GM12892 (cell line): ENCODE measurements around the gene STOX1.
"Not testable (repeated sequence)": the region's sequence is repeated elsewhere in the genome, so short reads cannot be mapped to it uniquely, and the experiment has no call there.

Experiments
- DNase-seq: peaks from one replicate; pipeline ENCODE4 v3.0.0; 2011; ENCODE audit not compliant: insufficient read length
- FAIRE-seq: peaks from 2 replicates; lab custom pipeline; 2011; peaks lifted over from hg19 to GRCh38; lab: Jason Lieb, UNC
- POLR2A ChIP-seq: IDR thresholded peaks from 2 replicates; pipeline ENCODE4 v1.6.1; 2011; ENCODE audit warnings: low read depth, low read length, control low read depth
- POLR2AphosphoS5 ChIP-seq: IDR thresholded peaks from 2 replicates; pipeline ENCODE4 v1.6.1; 2011; ENCODE audit warnings: low read depth, low read length, control low read depth
- TAF1 ChIP-seq: IDR thresholded peaks from 2 replicates; pipeline ENCODE4 v1.6.1; 2011; ENCODE audit warnings: low read depth, mild to moderate bottlenecking, control low read depth, low read length, borderline replicate concordance

Gene STOX1

GRCh38 chr10:68811314-68812009, 15.9 kb upstream of the STOX1 start:
- FAIRE-seq: no peak
- no peak for DNase-seq
- TF ChIP-seq POLR2AphosphoS5: no peak
- no peak for TF ChIP-seq TAF1
- no peak for TF ChIP-seq POLR2A

GRCh38 chr10:68812420-68812819, 14.9 kb upstream of the STOX1 start:
- no peak for FAIRE-seq
- no peak for DNase-seq
- TF ChIP-seq POLR2A (no peak), POLR2AphosphoS5 (no peak), TAF1 (no peak)

- FAIRE-seq (no peak), DNase-seq (no peak)
- no peak for TF ChIP-seq POLR2A
- no peak for TF ChIP-seq TAF1
- TF ChIP-seq POLR2AphosphoS5: no peak
These were observed 13.8 kb upstream of the STOX1 start for GRCh38 chr10:68813559-68813958.

GRCh38 chr10:68816796-68817412, 10.4 kb upstream of the STOX1 start:
- FAIRE-seq: no peak

DNA sequence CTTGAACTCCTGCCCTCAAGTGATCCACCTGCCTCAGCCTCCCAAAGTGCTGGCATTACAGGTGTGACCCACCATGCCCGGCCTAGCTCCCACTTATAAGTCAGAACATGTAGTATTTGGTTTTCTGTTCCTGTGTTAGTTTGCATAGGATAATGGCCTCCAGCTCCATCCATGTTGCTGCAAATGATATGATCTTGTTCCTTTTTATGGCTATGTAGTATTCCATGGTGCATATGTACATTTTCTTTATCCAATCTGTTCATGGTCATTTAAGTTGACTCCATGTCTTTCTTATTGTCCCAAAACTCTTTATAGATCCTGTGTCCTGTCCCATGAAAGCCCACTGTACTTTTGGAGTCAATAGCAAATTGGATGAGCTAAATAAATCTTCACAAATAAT, 7.0 kb upstream of the STOX1 start:
- DNase-seq, FAIRE-seq: not testable (repeated sequence)

More at GRCh38 chr10:68816796-68817412, 10.4 kb upstream of the STOX1 start:
- TF ChIP-seq TAF1: no peak
- no peak for TF ChIP-seq POLR2A
- no peak for TF ChIP-seq POLR2AphosphoS5
- DNase-seq: no peak

DNA sequence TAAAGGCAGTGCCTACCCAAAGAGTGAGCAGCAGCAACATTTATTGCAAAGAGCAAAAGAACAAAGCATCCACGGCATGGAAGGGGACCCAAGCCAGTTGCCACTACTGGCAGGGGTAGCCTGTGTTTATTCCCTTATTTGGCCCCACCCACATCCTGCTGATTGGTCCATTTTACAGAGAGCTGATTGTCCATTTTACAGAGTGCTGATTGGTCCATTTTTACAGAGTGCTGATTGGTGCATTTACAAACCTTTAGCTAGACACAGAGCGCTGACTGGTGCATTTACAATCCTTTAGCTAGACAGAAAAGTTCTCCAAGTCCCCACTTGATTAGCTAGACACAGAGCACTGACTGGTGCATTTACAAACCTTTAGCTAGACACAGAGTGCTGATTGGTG, 4.7 kb upstream of the STOX1 start:
- not testable (repeated sequence) for FAIRE-seq, DNase-seq

GRCh38 chr10:68827592-68827959, 245 bp downstream of the STOX1 start:
- DNase-seq: not testable (repeated sequence)
- FAIRE-seq: peak; percentile 93

GRCh38 chr10:68828083-68828601, 811 bp downstream of the STOX1 start:
- DNase-seq (peak; percentile 19), FAIRE-seq (peak; percentile 71)

GRCh38 chr10:68828833-68829232, 1.5 kb downstream of the STOX1 start:
- DNase-seq (no peak), FAIRE-seq (no peak)
- TF ChIP-seq POLR2AphosphoS5 (no peak), TAF1 (no peak), POLR2A (no peak)

DNA sequence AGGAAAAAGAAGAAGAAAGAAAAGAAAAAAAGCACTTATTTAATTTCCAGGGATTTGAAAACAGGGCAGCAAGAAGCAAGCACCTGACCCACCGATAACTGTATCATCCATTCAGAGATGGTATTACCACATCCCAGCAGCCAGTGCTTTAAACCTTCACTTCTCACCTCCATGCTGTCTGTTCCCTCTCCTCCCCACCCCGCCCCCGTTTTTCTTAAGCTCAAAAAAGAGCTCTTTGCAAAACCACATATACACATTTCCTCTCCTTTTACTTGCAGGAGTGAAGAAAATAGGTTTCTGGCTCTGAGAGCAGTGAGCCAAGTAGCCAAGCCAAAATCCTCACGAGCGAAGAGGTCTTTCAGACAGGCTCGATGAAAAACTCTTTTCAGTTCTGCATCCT, 2.2 kb downstream of the STOX1 start:
- FAIRE-seq (no peak), DNase-seq (no peak)
- no peak for TF ChIP-seq TAF1
- TF ChIP-seq POLR2A: no peak
- no peak for TF ChIP-seq POLR2AphosphoS5

GRCh38 chr10:68829952-68830351, 2.6 kb downstream of the STOX1 start:
- FAIRE-seq (no peak), DNase-seq (no peak)

DNA sequence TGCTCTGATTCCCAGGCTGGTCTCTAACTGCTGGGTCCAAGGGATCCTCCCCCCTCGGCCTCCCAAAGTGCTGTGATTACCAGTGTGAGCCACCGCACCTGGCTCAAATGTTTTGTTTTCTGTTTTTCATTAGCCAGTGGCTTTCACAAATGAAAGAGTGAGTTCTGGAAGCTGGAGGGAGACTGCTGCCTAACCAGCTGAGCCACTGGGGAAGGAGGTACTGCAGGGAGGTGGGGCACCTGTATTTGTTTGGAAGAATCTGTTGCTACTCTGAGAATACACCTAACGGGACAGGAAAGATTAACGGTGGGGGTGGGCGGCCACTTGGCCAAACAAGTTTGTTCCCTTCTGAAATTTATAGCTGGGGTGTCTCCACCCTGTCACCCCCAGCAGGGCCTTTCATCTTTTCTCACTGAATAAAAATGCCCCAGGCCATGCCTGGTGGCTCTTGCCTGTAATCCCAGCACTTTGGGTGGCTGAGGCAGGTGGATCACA, 4.7 kb downstream of the STOX1 start:
- no peak for FAIRE-seq
- DNase-seq: no peak
- TF ChIP-seq POLR2A: no peak
- no peak for TF ChIP-seq TAF1
- TF ChIP-seq POLR2AphosphoS5: no peak

More at GRCh38 chr10:68829952-68830351, 2.6 kb downstream of the STOX1 start:
- TF ChIP-seq POLR2AphosphoS5: no peak
- TF ChIP-seq POLR2A: no peak
- TF ChIP-seq TAF1: no peak
